AG20443 (cell line): ENCODE results near the gene GFRA1.

ENCODE experiments used
- DNase-seq: peaks from one replicate; pipeline ENCODE4 v3.0.0; 2012; ENCODE audit warnings: low spot score, mixed read lengths

GFRA1 gene

GRCh38 chr10:116125180-116125579, 147.8 kb downstream of the GFRA1 start:
- DNase-seq: no peak

GRCh38 chr10:116124777-116125176, 148.2 kb downstream of the GFRA1 start:
- DNase-seq: no peak

GRCh38 chr10:116122664-116123063, 150.3 kb downstream of the GFRA1 start:
- no peak for DNase-seq

GRCh38 chr10:116121640-116122525, 151.1 kb downstream of the GFRA1 start:
- DNase-seq: no peak

- DNase-seq: no peak
Measured at GRCh38 chr10:116120688-116121455, 152.1 kb downstream of the GFRA1 start.

- DNase-seq: no peak
Measured at GRCh38 chr10:116118847-116119246, 154.2 kb downstream of the GFRA1 start.

- DNase-seq: no peak
Measured at GRCh38 chr10:116115797-116116196, 157.2 kb downstream of the GFRA1 start.

- peak; percentile 32 for DNase-seq
Measured at GRCh38 chr10:116115036-116115641, 157.9 kb downstream of the GFRA1 start.

- peak; percentile 88 for DNase-seq
Measured at GRCh38 chr10:116113721-116114501, 159.1 kb downstream of the GFRA1 start.

- no peak for DNase-seq
Measured at GRCh38 chr10:116112232-116113231, 160.5 kb downstream of the GFRA1 start.

- DNase-seq: no peak
Measured at GRCh38 chr10:116111483-116112095, 161.4 kb downstream of the GFRA1 start.

- DNase-seq: no peak
Measured at GRCh38 chr10:116110736-116111135, 162.3 kb downstream of the GFRA1 start.

- no peak for DNase-seq
Measured at GRCh38 chr10:116109881-116110280, 163.1 kb downstream of the GFRA1 start.

GRCh38 chr10:116109481-116109880, 163.5 kb downstream of the GFRA1 start:
- no peak for DNase-seq

GRCh38 chr10:116108095-116108494, 164.9 kb downstream of the GFRA1 start:
- DNase-seq: no peak

- DNase-seq: no peak
Measured at GRCh38 chr10:116106611-116107010, 166.4 kb downstream of the GFRA1 start.

- DNase-seq: no peak
Measured at GRCh38 chr10:116105264-116105663, 167.7 kb downstream of the GFRA1 start.

GRCh38 chr10:116104210-116104932, 168.6 kb downstream of the GFRA1 start:
- DNase-seq: peak; percentile 55

GRCh38 chr10:116103668-116104067, 169.3 kb downstream of the GFRA1 start:
- DNase-seq: no peak
